ENCODE results near the gene RHBG. TPM values are rescaled to one million over a fixed set of nuclear protein-coding genes. Genes with fewer than 3 reads are reported as not detected.

Gene RHBG
- total and polyA plus RNA-seq, 7 donors = not detected

GRCh38 chr1:156392452-156392853, 23.4 kb downstream of the RHBG start:
- DNase-seq (no peak), ATAC-seq (no peak)
- H3K36me3 ChIP-seq (ENCODE audit: insufficient read depth in 1 of 2, low read depth in 1 of 2) = no peaks in the 10 kb centered on the region
- no peak overlapping the region for H3K4me3 ChIP-seq
- peaks cover 0 to 33% (median 6%) of the 10 kb centered on the region in 3 donors for H3K27me3 ChIP-seq (ENCODE audit: insufficient read depth in 3 of 3, low read length in 2 of 3)
- WGBS, 3 donors = 71 to 80% (median 77%) methylated on average over 13 of the region's 13 CpGs
- intact Hi-C loops (cut with DNase I) = no loop called here
- no peaks in the 10 kb centered on the region for H3K9me3 ChIP-seq
- H3K27ac ChIP-seq = no peak overlapping the region
- H3K4me1 ChIP-seq = no peaks in the 10 kb centered on the region
- TF ChIP-seq CTCF (IDR thresholded peaks at IDR 0.05) = no peak

DNA sequence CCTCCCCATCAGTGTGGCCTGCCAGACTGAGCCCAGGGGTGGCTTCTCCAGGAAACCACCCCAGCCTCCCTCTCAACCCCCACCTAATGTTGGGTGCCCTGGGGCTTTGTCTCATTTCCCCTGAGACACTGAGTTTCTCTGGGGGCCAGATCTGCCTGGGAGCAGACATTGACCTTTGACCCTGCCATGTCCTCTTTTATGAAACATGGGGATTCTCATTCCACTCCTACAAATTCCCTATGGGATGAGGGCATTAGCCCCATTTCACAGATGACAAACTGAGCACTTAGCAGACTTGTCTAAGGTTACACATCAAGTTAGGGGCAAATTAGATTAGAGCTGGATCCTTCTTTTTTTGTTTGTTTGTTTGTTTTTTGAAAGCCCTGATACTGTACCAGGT, 24.1 kb downstream of the RHBG start:
- no peak for DNase-seq
- H3K4me3 ChIP-seq = no peak overlapping the region
- H3K36me3 ChIP-seq (ENCODE audit: insufficient read depth in 1 of 2, low read depth in 1 of 2) = no peaks in the 10 kb centered on the region
- no peak overlapping the region for H3K27ac ChIP-seq
- intact Hi-C loops (cut with DNase I) = no loop called here
- no peak for ATAC-seq
- no peaks in the 10 kb centered on the region for H3K4me1 ChIP-seq
- peaks cover 0 to 27% (median 3%) of the 10 kb centered on the region in 3 donors for H3K27me3 ChIP-seq (ENCODE audit: insufficient read depth in 3 of 3, low read length in 2 of 3)
- TF ChIP-seq CTCF (IDR thresholded peaks at IDR 0.05) = no peak
- H3K9me3 ChIP-seq = no peaks in the 10 kb centered on the region

- no peaks in the 10 kb centered on the region for H3K4me1 ChIP-seq
- H3K27ac ChIP-seq = no peak overlapping the region
- H3K27me3 ChIP-seq (ENCODE audit: insufficient read depth in 3 of 3, low read length in 2 of 3) = peaks cover 0 to 17% (median 0%) of the 10 kb centered on the region in 3 donors
- intact Hi-C loops (cut with DNase I) = no loop called here
- no peak overlapping the region for H3K4me3 ChIP-seq
- TF ChIP-seq CTCF (IDR thresholded peaks at IDR 0.05) = no peak
- no peaks in the 10 kb centered on the region for H3K36me3 ChIP-seq (ENCODE audit: insufficient read depth in 1 of 2, low read depth in 1 of 2)
- H3K9me3 ChIP-seq = no peaks in the 10 kb centered on the region
- 77 to 83% (median 81%) methylated on average over 9 of the region's 9 CpGs for WGBS, 3 donors
- ATAC-seq (no peak), DNase-seq (no peak)
Observed at GRCh38 chr1:156394082-156394481, 25.1 kb downstream of the RHBG start.

DNA sequence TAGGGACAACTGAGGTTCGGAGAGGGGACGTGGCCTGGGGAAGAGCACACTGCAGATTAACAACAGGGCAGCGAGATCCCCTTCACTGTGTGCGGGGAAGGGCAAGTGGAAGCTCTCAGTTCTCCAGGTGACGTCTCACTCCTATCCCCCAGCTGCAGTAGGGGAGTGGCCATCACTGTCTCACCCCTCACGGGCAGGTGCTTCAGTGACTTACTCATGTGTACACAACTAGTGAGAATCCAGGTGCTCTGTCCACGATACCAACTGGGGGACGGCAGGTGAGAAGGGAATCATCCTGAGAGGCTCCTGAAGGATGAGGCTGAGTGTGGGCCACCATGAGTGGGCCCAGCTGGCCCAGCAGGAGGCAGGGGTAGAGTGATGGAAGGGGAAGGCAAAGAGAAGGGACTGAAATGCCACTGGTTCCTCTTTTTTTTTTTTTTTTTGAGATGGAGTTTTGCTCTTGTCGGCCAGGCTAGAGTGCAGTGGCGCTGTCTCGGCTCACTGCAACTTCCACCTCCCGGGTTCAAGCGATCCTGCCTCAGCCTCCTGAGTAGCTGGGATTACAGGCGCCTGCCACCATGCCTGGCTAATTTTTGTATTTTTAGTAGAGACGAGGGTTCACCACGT, 25.9 kb downstream of the RHBG start:
- H3K27ac ChIP-seq = no peak overlapping the region
- peaks cover 0 to 16% (median 2%) of the 10 kb centered on the region in 3 donors for H3K27me3 ChIP-seq (ENCODE audit: insufficient read depth in 3 of 3, low read length in 2 of 3)
- WGBS, 3 donors = 82 to 85% (median 82%) methylated on average over 16 of the region's 16 CpGs
- H3K36me3 ChIP-seq (ENCODE audit: insufficient read depth in 1 of 2, low read depth in 1 of 2) = no peaks in the 10 kb centered on the region
- H3K9me3 ChIP-seq = no peaks in the 10 kb centered on the region
- H3K4me3 ChIP-seq = no peak overlapping the region
- H3K4me1 ChIP-seq = no peaks in the 10 kb centered on the region
- TF ChIP-seq CTCF (IDR thresholded peaks at IDR 0.05) = no peak
- DNase-seq = no peak
- ATAC-seq = no peak
- intact Hi-C loops (cut with DNase I) = no loop called here

All from psoas muscle (tissue), 8 donors.